ENCODE measurements around the gene NUDT15.

DNA sequence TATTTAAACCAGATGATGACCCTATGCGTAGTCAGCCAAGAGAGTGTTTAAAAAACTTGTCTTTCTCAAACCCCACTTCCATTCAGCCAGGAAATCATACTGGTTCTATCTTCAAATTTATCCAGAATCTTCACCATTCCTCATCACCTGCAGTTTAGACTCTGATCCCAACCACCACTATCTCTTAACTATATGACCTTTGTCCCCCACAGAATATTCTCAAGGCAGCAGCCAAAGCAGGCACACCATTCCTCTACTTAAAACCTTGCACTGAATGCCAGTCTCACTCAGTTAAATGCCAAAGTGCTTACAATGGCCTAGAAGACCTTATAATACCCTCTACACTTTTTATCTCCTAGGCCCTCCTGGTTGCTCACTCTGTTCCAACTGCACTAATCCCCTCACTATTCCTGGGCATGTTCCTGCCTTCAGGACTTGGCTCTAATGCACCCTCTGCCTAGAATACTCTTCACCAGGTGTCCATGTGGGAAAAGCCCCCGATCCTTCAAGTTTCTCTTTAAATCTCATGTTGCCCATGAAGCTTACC is 46.5 kb upstream of the NUDT15 start:
- TF ChIP-seq, protein P1, sequence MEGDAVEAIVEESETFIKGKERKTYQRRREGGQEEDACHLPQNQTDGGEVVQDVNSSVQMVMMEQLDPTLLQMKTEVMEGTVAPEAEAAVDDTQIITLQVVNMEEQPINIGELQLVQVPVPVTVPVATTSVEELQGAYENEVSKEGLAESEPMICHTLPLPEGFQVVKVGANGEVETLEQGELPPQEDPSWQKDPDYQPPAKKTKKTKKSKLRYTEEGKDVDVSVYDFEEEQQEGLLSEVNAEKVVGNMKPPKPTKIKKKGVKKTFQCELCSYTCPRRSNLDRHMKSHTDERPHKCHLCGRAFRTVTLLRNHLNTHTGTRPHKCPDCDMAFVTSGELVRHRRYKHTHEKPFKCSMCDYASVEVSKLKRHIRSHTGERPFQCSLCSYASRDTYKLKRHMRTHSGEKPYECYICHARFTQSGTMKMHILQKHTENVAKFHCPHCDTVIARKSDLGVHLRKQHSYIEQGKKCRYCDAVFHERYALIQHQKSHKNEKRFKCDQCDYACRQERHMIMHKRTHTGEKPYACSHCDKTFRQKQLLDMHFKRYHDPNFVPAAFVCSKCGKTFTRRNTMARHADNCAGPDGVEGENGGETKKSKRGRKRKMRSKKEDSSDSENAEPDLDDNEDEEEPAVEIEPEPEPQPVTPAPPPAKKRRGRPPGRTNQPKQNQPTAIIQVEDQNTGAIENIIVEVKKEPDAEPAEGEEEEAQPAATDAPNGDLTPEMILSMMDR (IDR thresholded peaks at IDR 0.05) = no peak
- TF ChIP-seq POLR2A (IDR thresholded peaks at IDR 0.05; ENCODE audit: low read depth) (no peak), POLR2AphosphoS5 (IDR thresholded peaks at IDR 0.05) (no peak)

Data from esophagus muscularis mucosa (tissue), 3 donors.